CD4-positive, alpha-beta T cell treated with Interleukin-1 beta for 1 hour (primary cell): ENCODE results near the gene NOXRED1.
"Not testable (repeated sequence)": the region's sequence is repeated elsewhere in the genome, so short reads cannot be mapped to it uniquely, and the experiment has no call there.

Experiments
- DNase-seq, 2 donors: peaks; one replicate each; pipeline ENCODE4 v3.0.0-alpha.2; 2020 to 2022

Gene NOXRED1

GRCh38 chr14:77423423-77423822 is at the start of gene NOXRED1:
Gene NOXRED1 (minus strand): TSS chr14:77423523. CDS start chr14:77422889, 634 bp downstream.
- no peak for DNase-seq

GRCh38 chr14:77470224-77470870 is 47.0 kb upstream of the NOXRED1 start:
- DNase-seq = no peak

GRCh38 chr14:77469539-77469938 is 46.2 kb upstream of the NOXRED1 start:
- no peak for DNase-seq

- DNase-seq = no peak
Observed at GRCh38 chr14:77469067-77469505, 45.8 kb upstream of the NOXRED1 start.

GRCh38 chr14:77467801-77468200 is 44.5 kb upstream of the NOXRED1 start:
- no peak for DNase-seq

- peak; percentile 44 to 67 for DNase-seq
Observed at GRCh38 chr14:77459072-77459723, 35.9 kb upstream of the NOXRED1 start.

- peak; percentile 17 to 27 for DNase-seq
Observed at GRCh38 chr14:77458249-77458950, 35.1 kb upstream of the NOXRED1 start.

- DNase-seq = peak; percentile 95 to 96
Observed at GRCh38 chr14:77457522-77458248, 34.4 kb upstream of the NOXRED1 start, which contains the start of the genes AHSA1 and VIPAS39. Gene AHSA1 (plus strand): TSS chr14:77458093. CDS start chr14:77458190, 97 bp downstream. Gene VIPAS39 (minus strand): TSS chr14:77457601. CDS start chr14:77454102, 3,499 bp downstream.

- no peak for DNase-seq
Observed at GRCh38 chr14:77457115-77457521, 33.8 kb upstream of the NOXRED1 start.

GRCh38 chr14:77455966-77456640 is 32.8 kb upstream of the NOXRED1 start:
- no peak for DNase-seq

- DNase-seq = no peak
Observed at GRCh38 chr14:77442196-77442595, 18.9 kb upstream of the NOXRED1 start.

GRCh38 chr14:77439861-77440260 is 16.5 kb upstream of the NOXRED1 start:
- DNase-seq = no peak

GRCh38 chr14:77438596-77438995 is 15.3 kb upstream of the NOXRED1 start:
- DNase-seq = no peak

- DNase-seq = no peak
Observed at GRCh38 chr14:77436042-77436441, 12.7 kb upstream of the NOXRED1 start.

- no peak for DNase-seq
Observed at GRCh38 chr14:77426396-77426795, 3.1 kb upstream of the NOXRED1 start.

- DNase-seq = no peak
Observed at GRCh38 chr14:77424862-77425261, 1.5 kb upstream of the NOXRED1 start.

- DNase-seq = no peak
Observed at GRCh38 chr14:77421201-77421600, 2.1 kb downstream of the NOXRED1 start.

- no peak for DNase-seq
Observed at GRCh38 chr14:77416836-77417235, 6.5 kb downstream of the NOXRED1 start.

GRCh38 chr14:77416098-77416497 is 7.2 kb downstream of the NOXRED1 start:
- not testable (repeated sequence) for DNase-seq

GRCh38 chr14:77415403-77416030 is 7.8 kb downstream of the NOXRED1 start:
- DNase-seq = not testable (repeated sequence)

- DNase-seq = no peak
Observed at GRCh38 chr14:77409131-77409533, 14.2 kb downstream of the NOXRED1 start.

- no peak for DNase-seq
Observed at GRCh38 chr14:77407158-77407557, 16.2 kb downstream of the NOXRED1 start.
